ENCODE results near the gene FUZ.

FUZ gene

DNA sequence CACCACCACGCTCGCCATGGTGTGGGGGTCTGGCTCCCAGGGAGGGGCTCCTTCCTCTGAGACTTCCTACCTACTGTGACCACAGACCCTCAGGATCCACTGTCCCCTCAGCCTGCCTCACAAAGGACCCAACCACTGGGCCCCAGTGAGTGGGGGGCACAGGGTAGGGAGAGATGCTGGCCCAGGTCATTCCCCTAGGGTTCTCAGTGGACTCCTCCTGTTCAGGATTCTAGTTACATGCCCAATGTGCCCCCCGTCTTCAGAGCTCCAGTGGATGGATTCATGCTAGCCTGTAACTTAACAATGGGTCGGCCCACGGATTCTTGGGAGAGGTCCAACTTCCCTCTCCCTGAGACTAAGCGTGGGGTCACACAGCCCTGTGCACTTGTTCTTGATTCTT, 49.9 kb downstream of the FUZ start, which contains the start of gene TSKS:
TSS of gene TSKS (minus strand) at position 77 of the 400 bp plus-strand sequence. CDS start at position 18, 59 bp downstream.
- Histone ChIP-seq H4K20me1 (ENCODE audit: low read depth, low read length) (no peaks in the 10 kb centered on the region), H3F3A (ENCODE audit: insufficient read depth) (no peaks in the 10 kb centered on the region), H3K9me2 (replicated peaks; ENCODE audit: insufficient read depth, low read length) (no peaks in the 10 kb centered on the region), H3K79me2 (ENCODE audit: insufficient read depth, low read length) (peaks cover 14% of the 10 kb centered on the region), H2AFZ (ENCODE audit: low read depth, low read length, severe bottlenecking) (no peak within 1 kb of the TSS), H3K9ac (ENCODE audit: low read length) (no peak within 1 kb of the TSS), H3K9me3 (ENCODE audit: insufficient read depth, low read length) (no peaks in the 10 kb centered on the region), H3K4me2 (ENCODE audit: low read depth, low read length, poor library complexity, severe bottlenecking) (no peak within 1 kb of the TSS), H3K27me3 (ENCODE audit: low read length) (no peaks in the 10 kb centered on the region), H3K27ac (ENCODE audit: low read depth, low read length) (no peak within 1 kb of the TSS), H3K36me3 (ENCODE audit: low read length) (no peaks in the 10 kb centered on the region), H3K4me3 (ENCODE audit: insufficient read depth, low read length, poor library complexity, severe bottlenecking) (no peak within 1 kb of the TSS)
- TF ChIP-seq EZH2phosphoT487 (conservative IDR thresholded peaks at IDR 0.05; ENCODE audit: low read length): no peak
- TF ChIP-seq, protein P1, sequence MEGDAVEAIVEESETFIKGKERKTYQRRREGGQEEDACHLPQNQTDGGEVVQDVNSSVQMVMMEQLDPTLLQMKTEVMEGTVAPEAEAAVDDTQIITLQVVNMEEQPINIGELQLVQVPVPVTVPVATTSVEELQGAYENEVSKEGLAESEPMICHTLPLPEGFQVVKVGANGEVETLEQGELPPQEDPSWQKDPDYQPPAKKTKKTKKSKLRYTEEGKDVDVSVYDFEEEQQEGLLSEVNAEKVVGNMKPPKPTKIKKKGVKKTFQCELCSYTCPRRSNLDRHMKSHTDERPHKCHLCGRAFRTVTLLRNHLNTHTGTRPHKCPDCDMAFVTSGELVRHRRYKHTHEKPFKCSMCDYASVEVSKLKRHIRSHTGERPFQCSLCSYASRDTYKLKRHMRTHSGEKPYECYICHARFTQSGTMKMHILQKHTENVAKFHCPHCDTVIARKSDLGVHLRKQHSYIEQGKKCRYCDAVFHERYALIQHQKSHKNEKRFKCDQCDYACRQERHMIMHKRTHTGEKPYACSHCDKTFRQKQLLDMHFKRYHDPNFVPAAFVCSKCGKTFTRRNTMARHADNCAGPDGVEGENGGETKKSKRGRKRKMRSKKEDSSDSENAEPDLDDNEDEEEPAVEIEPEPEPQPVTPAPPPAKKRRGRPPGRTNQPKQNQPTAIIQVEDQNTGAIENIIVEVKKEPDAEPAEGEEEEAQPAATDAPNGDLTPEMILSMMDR (IDR thresholded peaks at IDR 0.05; ENCODE audit: insufficient read depth, low read length, poor library complexity, severe bottlenecking): no peak

DNA sequence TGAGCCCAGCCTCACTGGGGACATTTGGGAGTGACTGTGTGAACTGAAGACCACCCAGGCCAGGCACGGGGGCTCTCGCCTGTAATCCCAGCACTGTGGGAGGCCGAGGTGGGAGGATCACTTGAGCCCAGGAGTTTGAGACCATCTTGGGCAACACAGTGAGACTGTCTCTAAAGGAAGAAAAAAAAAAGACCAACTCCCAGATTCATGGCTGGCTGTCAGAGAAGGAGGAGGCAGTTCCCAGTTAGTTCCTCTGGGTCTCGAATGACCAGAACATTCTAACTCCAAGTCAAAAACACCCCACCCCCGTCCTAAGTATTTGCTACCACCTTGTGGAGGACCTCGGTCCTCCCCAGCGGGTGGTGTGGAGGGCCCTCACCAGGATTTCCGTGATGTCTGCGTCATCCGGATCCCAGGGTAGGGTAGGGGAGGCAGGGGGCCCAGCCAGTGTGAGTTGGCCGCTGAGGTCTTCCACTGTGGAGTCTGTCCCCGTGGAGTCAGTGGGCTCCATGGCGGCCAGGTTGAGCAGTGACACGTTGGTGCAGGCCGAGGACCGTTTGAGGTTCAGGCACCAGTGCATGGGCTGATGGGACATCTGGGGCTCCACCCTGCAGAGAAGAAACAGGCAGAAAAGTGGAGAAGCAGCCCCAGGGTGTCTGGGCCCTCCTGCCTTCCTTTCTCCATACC, 51.3 kb downstream of the FUZ start:
- Histone ChIP-seq H2AFZ (ENCODE audit: low read depth, low read length, severe bottlenecking) (no peak overlapping the region), H3K4me3 (ENCODE audit: insufficient read depth, low read length, poor library complexity, severe bottlenecking) (no peak overlapping the region), H3K9me2 (replicated peaks; ENCODE audit: insufficient read depth, low read length) (no peaks in the 10 kb centered on the region), H4K20me1 (ENCODE audit: low read depth, low read length) (no peaks in the 10 kb centered on the region), H3K9me3 (ENCODE audit: insufficient read depth, low read length) (no peaks in the 10 kb centered on the region), H3K27ac (ENCODE audit: low read depth, low read length) (no peak overlapping the region), H3K79me2 (ENCODE audit: insufficient read depth, low read length) (no peaks in the 10 kb centered on the region), H3K36me3 (ENCODE audit: low read length) (no peaks in the 10 kb centered on the region), H3K4me2 (ENCODE audit: low read depth, low read length, poor library complexity, severe bottlenecking) (no peak overlapping the region), H3K27me3 (ENCODE audit: low read length) (no peaks in the 10 kb centered on the region), H3F3A (ENCODE audit: insufficient read depth) (no peaks in the 10 kb centered on the region), H3K9ac (ENCODE audit: low read length) (no peak overlapping the region)
- no peak for TF ChIP-seq EZH2phosphoT487 (conservative IDR thresholded peaks at IDR 0.05; ENCODE audit: low read length)

DNA sequence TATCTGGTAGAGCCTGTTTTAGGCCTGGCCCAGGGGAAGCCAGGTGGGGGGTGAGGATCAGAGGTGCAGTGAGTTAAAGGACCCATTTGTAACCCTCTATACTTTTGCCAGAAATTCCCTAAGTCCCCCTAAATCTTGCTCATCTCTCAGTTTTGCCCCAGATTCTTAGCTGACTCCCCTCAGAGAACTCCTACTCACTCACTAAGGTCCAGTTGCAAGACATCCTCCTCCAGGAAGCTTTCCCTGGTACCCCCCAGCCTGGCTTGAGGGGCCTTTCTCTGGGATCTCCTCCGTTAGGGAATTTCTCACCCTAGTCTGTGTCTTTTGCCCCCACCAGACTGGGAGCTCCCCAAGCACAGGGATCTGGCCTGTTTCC, 51.9 kb downstream of the FUZ start:
- Histone ChIP-seq H3K9ac (ENCODE audit: low read length) (no peak overlapping the region), H2AFZ (ENCODE audit: low read depth, low read length, severe bottlenecking) (no peak overlapping the region), H3K9me3 (ENCODE audit: insufficient read depth, low read length) (no peaks in the 10 kb centered on the region; the same call in 1 of the 2 replicates), H3K79me2 (ENCODE audit: insufficient read depth, low read length) (no peaks in the 10 kb centered on the region), H3K4me3 (ENCODE audit: insufficient read depth, low read length, poor library complexity, severe bottlenecking) (no peak overlapping the region), H3K27me3 (ENCODE audit: low read length) (no peaks in the 10 kb centered on the region), H3K36me3 (ENCODE audit: low read length) (no peaks in the 10 kb centered on the region), H3K27ac (ENCODE audit: low read depth, low read length) (no peak overlapping the region), H3F3A (ENCODE audit: insufficient read depth) (no peaks in the 10 kb centered on the region), H3K4me2 (ENCODE audit: low read depth, low read length, poor library complexity, severe bottlenecking) (no peak overlapping the region), H3K9me2 (replicated peaks; ENCODE audit: insufficient read depth, low read length) (no peaks in the 10 kb centered on the region), H4K20me1 (ENCODE audit: low read depth, low read length) (no peaks in the 10 kb centered on the region)
- no peak for TF ChIP-seq EZH2phosphoT487 (conservative IDR thresholded peaks at IDR 0.05; ENCODE audit: low read length)
- TF ChIP-seq, protein P1 (IDR thresholded peaks at IDR 0.05; ENCODE audit: insufficient read depth, low read length, poor library complexity, severe bottlenecking): no peak

DNA sequence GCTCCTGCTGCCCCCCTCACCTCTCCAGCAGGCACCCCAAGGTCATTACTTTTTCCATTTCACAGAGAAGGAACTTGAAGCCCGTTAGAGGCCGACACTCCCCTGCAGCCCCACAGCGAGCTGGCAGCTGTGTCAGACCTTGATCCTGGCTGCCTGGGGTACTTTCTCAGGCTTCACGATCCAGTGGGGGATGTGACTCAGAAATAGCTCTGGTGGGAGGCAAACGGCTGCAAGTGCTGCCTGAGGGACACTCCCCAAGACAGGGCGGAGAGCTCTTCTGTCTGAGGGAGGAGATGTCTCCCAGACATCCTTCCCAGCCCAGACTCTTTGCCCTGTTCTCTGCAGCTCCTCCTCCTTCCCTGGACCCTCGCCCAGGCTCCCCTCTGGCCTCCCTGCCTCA, 54.8 kb downstream of the FUZ start:
- Histone ChIP-seq H3K79me2 (ENCODE audit: insufficient read depth, low read length) (no peaks in the 10 kb centered on the region), H3K9me2 (replicated peaks; ENCODE audit: insufficient read depth, low read length) (no peaks in the 10 kb centered on the region), H3K4me3 (ENCODE audit: insufficient read depth, low read length, poor library complexity, severe bottlenecking) (no peak overlapping the region), H2AFZ (ENCODE audit: low read depth, low read length, severe bottlenecking) (no peak overlapping the region), H3K9me3 (ENCODE audit: insufficient read depth, low read length) (no peaks in the 10 kb centered on the region; the same call in 1 of the 2 replicates), H4K20me1 (ENCODE audit: low read depth, low read length) (no peaks in the 10 kb centered on the region), H3K27me3 (ENCODE audit: low read length) (no peaks in the 10 kb centered on the region), H3F3A (ENCODE audit: insufficient read depth) (no peaks in the 10 kb centered on the region), H3K36me3 (ENCODE audit: low read length) (no peaks in the 10 kb centered on the region), H3K4me2 (ENCODE audit: low read depth, low read length, poor library complexity, severe bottlenecking) (no peak overlapping the region), H3K9ac (ENCODE audit: low read length) (no peak overlapping the region), H3K27ac (ENCODE audit: low read depth, low read length) (no peak overlapping the region)
- TF ChIP-seq, protein P1 (IDR thresholded peaks at IDR 0.05; ENCODE audit: insufficient read depth, low read length, poor library complexity, severe bottlenecking): no peak
- no peak for TF ChIP-seq EZH2phosphoT487 (conservative IDR thresholded peaks at IDR 0.05; ENCODE audit: low read length)
